COR-L47 (cell line): ENCODE measurements around the gene DDX10.

ENCODE experiments used
- DNase-seq: peaks from one replicate; lab custom pipeline; 2025; lab: John Stamatoyannopoulos, UW

Gene DDX10

GRCh38 chr11:108825381-108825780 lies 160.5 kb downstream of the DDX10 start:
- no peak for DNase-seq

GRCh38 chr11:108826136-108826535 lies 161.3 kb downstream of the DDX10 start:
- no peak for DNase-seq

GRCh38 chr11:108835624-108836023 lies 170.8 kb downstream of the DDX10 start:
- no peak for DNase-seq

DNA sequence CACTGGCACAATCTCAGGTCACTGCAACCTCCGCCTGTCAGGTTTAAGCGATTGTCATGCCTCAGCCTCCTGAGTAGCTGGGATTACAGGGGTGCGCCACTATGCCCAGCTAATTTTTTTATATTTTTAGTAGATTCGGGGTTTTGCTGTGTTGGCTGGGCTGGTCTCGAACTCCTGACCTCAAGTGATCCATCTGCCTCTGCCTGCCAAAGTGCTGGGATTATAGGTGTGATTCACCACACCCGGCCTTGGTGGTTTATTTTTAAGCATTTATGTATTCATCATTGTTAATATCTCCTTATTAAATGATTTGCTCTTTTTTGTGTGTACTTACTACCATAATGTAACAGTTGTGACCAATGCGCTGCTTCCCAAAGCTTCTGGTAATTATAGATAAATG lies 171.7 kb downstream of the DDX10 start:
- DNase-seq = no peak

- no peak for DNase-seq
Measured at GRCh38 chr11:108838102-108838791, 173.4 kb downstream of the DDX10 start.

- DNase-seq = no peak
Measured at GRCh38 chr11:108838792-108839105, 173.9 kb downstream of the DDX10 start.

- no peak for DNase-seq
Measured at GRCh38 chr11:108846009-108846408, 181.1 kb downstream of the DDX10 start.

GRCh38 chr11:108847298-108847990 lies 182.6 kb downstream of the DDX10 start:
- no peak for DNase-seq

- DNase-seq = no peak
Measured at GRCh38 chr11:108851781-108852180, 186.9 kb downstream of the DDX10 start.

DNA sequence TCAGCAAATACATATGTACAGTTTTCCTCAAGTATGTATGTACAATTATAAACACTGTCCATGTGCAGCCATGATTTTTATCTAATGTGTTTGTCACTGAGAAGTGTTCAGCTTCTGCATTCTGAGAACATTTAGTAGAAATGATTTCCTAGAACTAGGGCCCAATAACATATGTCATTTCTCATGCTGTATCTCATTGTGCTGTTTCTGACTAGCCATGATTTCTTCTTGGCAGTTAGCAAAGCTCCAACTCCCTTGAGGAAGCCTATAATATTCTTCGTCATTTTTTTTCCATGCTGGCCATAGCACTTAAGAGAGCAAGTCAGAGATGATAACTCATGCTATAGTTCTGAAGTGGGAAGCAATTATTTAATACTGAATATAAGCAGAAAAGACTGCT lies 187.8 kb downstream of the DDX10 start:
- no peak for DNase-seq

- DNase-seq = no peak
Measured at GRCh38 chr11:108853151-108853550, 188.3 kb downstream of the DDX10 start.

- DNase-seq = no peak
Measured at GRCh38 chr11:108853864-108854263, 189.0 kb downstream of the DDX10 start.

- no peak for DNase-seq
Measured at GRCh38 chr11:108854346-108854745, 189.5 kb downstream of the DDX10 start.

DNA sequence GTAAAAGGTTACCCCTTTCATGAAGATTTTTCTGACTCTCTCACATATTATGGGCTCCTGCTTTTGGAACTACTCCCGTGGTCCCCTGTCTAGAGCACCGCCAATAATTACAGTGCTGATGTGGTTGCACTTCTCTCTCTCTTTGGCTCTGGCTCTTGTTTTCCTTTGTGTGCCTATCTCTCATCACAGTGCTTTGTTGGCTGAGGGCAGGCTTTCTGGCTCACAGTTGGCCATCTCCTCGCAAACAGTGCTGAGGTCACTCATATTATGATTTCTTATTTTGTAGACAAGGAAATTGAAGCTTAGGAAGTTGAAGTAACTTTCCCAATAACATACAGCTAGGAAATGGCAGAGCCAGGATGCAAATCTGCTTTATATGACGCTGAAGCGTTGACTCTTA lies 192.5 kb downstream of the DDX10 start:
- DNase-seq = peak; percentile 25

- DNase-seq = no peak
Measured at GRCh38 chr11:108858622-108859021, 193.8 kb downstream of the DDX10 start.

GRCh38 chr11:108859510-108859909 lies 194.6 kb downstream of the DDX10 start:
- no peak for DNase-seq

- no peak for DNase-seq
Measured at GRCh38 chr11:108863528-108863927, 198.7 kb downstream of the DDX10 start.

DNA sequence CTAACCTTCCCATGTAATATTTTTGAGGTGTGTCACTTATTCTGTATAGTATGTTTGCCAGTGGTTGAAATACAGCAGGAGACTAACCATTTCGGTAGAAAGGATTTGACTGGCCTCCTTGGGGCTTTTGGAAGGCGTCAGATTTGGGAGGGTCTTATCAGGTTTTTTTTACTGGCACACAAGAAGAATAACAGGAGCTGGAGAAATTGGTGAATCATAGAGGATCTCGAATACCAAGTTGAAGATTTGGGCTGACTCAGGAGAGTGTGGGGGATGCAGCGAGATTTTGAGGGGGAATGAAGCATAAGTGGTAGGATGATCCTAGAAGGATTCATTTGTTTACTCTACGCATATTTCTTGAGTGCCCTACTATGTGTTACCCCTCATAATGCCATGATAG lies 200.5 kb downstream of the DDX10 start:
- DNase-seq = no peak

DNA sequence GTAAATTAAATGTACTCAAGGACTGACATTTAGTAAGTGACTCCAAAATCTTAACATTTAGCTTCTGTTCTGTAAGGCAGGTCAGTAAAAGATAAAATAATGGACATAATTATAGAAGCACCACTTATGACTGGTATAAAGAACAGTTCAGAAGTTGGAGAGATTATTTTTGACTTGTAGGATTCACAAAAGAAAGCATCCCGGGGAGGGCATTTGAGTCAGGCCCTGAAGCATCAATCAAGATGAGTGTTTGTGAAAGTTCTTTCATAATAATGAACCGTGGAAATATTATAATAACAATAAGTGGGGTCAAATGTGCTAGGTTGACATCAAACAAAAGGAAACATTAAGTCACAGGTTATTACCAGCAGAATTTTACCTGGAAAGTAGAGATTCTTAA lies 201.9 kb downstream of the DDX10 start:
- no peak for DNase-seq

GRCh38 chr11:108870373-108871020 lies 205.6 kb downstream of the DDX10 start:
- no peak for DNase-seq

DNA sequence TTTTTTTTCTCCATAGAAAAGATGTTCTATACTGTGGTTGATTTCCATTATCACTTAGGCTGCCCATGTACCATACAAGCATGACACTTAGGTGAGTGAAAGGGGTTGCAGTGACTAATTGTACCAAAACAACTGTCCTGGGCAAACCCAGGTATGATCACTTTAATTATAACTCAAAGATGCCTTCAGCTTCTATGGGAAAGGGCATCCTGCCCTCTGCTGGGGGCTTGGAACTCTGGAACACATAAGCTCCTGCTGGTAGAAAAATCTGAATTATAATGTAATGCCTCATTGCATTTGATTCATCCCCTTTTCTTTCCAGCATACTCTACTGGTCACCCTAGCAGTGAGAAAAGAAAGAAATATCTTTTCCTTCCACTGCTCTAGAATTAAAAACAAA lies 206.3 kb downstream of the DDX10 start:
- DNase-seq = peak; percentile 50

DNA sequence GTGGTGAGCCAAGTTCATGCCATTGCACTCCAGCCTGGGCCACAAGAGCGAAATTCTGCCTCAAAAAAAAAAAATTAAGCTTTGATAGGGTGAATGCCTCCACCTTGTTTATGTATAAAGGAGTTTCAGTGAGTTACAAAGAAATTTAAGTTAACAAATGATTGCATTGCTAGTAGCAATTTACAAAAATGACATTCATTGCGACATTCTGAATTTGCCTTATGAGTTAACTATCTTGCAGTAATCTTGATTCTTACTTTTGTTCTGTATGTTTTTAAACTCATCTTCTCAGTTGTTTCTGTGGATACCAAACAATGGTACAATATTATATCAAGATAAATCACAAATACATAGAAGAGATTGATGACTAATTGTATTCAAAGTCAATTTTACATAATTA lies 207.0 kb downstream of the DDX10 start:
- no peak for DNase-seq

- DNase-seq = peak; percentile 29
Measured at GRCh38 chr11:108872781-108873291, 208.0 kb downstream of the DDX10 start.
